GM10266 (cell line): ENCODE measurements around the gene M1AP.
A peak's percentile ranks its signal among the peaks of the same experiment; 100 is the strongest.

ENCODE experiments used
- DNase-seq: peaks from one replicate; pipeline ENCODE4 v3.0.0; 2012; ENCODE audit errors: extremely low spot score
- TF ChIP-seq, protein P1 (sequence below): IDR thresholded peaks from 2 replicates; pipeline ENCODE4 v1.5.1; 2012; ENCODE audit warnings: mild to moderate bottlenecking, low read depth; ENCODE audit not compliant: control insufficient read depth, insufficient read depth; ENCODE audit errors: missing control alignments

The M1AP gene

DNA sequence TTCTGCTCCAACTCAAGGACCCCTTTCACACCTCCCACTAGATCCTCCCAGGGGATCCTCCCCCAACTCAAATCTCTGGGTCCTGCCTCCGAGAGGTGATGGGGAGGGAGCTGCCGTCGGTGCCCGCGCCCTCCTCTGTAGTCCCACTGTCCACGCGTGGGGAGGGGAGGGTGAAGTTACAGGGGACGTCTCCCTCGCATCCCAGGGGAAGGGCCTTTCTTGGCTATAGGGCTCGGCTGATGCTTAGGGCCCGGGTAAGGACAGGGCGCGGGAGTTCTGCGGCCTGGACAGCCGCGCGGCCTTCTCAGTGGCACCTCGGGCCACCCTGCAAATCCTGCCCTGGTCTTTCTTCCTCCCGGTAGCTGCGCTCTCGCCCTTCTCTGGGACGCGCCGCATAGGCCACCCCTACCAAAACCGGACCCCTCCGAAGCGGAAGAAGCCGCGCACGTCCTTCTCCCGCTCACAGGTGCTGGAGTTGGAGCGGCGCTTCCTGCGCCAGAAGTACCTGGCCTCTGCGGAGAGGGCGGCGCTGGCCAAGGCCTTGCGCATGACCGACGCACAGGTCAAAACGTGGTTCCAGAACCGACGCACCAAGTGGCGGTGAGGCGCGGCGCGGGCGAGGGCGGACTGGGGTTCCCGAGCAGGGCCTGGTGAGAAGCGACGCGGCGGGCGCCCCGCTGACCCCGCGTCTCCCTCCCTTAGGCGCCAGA, 132.7 kb downstream of the M1AP start:
- DNase-seq: peak; percentile 38
- TF ChIP-seq, protein P1, sequence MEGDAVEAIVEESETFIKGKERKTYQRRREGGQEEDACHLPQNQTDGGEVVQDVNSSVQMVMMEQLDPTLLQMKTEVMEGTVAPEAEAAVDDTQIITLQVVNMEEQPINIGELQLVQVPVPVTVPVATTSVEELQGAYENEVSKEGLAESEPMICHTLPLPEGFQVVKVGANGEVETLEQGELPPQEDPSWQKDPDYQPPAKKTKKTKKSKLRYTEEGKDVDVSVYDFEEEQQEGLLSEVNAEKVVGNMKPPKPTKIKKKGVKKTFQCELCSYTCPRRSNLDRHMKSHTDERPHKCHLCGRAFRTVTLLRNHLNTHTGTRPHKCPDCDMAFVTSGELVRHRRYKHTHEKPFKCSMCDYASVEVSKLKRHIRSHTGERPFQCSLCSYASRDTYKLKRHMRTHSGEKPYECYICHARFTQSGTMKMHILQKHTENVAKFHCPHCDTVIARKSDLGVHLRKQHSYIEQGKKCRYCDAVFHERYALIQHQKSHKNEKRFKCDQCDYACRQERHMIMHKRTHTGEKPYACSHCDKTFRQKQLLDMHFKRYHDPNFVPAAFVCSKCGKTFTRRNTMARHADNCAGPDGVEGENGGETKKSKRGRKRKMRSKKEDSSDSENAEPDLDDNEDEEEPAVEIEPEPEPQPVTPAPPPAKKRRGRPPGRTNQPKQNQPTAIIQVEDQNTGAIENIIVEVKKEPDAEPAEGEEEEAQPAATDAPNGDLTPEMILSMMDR: no peak

DNA sequence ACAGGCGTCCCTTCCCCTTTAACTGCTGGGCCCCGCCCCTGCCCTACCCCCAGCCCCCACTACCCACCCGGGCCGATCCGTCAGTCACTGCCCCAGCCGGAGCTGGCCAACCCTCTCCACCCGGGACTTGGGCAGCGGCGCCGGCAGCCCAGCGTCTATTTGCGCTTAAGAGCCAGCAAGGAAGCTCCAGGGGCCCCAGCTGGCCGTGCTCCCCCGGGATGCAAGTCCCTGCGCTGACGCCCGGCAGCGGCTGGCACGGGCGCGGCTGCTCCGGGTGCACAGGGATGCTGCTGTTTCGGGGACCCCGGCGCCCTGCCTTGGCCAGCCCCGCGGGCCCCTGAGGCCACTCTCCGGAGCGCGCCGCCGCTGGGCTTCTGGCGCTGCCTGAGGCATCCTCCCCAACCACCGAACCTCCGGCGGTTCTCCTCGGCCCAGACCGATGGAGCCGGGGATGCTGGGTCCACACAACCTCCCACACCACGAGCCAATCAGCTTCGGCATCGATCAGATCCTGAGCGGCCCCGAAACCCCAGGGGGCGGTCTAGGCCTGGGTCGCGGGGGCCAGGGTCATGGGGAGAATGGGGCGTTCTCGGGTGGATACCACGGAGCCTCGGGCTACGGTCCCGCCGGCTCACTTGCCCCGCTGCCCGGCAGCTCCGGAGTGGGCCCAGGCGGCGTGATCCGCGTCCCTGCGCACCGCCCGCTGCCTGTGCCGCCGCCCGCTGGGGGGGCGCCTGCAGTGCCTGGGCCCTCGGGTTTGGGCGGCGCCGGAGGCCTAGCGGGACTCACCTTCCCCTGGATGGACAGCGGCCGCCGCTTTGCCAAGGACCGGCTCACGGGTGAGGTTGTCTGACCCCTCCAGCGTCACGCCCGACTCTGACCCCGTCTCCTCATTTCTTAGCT, 133.5 kb downstream of the M1AP start, which contains the start of gene TLX2:
TLX2 (plus strand) TSS at position 83 of the 903 bp plus-strand sequence; CDS start at position 440, 357 bp downstream.
- TF ChIP-seq, protein P1: no peak
- DNase-seq: peak; percentile 46

DNA sequence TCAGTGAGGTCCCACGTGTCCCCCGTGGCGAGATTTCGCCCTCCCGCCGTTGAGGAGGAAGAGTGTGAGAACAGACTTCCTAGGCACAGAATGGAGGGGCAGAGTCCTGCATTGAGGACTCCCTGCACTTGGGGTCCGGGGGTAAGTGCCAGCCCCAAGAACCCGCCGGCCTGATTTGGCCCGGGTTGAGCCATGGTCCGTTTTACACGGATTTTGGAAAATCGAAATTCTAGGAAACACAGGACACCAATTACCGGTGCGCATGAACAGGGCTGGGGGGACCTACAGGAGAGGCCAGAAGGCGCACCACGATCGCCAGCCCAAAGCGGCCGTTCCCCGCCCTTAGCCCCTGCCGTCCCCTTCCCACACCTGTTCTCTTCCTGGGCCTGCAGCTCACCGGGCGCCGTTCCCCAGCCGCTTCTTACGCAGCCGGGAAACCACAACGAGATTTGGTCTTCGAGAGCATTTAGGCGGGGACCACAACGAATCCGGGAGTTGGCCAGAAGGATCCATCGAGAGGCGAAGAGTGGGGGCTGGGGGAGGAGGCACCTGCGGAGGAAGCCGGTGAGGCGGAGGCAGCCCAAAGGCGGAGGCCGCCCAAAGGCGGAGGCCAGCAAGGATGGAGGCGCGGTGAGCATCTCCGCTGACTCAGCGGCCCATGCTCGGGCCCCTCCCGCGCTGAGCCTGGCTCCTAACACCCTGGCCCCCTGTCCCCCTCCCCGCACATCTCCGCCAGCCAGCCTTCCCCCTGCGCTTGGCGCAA, 134.3 kb downstream of the M1AP start:
- DNase-seq: peak; percentile 46
- TF ChIP-seq, protein P1: no peak

DNA sequence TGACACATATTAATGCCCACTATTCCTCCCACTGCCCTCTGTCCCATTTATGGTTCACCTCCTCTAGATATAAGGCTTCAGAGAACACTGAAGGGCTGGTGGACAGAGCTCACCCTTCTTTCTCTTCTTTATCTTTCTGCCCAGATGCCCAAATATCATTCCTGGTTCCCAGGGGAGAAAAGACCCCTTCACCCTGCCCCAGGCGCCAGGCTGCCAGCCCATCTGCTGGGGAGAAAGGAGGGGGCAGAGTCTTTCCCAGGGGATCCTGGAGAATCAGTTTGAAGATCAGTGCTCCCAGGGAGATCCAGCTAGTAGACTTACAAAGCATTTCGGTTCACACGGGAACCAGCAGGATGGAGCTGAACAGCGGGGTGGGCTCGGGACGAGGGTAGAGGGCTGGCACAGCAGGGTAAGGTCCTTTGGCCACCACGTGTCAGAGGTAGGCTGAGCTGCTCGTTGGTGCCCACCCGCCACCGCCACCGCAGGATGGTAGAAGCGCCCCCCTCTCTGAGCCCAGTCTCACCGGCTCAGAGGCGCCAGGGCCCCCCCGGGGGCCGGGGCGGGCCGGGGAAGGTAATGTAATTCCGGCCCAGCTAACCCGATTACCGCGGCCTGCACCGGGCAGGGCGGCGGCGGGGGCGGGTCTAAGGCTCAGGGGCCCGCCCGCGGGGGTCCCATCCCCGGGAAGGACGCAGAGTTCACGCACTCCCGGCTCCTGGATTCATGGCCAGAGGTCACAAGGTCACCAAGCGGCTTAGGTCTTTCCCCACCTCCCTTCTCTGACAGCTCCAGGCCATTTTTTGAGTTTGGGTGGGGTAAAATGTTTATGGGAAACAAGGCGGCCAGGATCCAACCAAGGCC, 135.2 kb downstream of the M1AP start:
- TF ChIP-seq, protein P1: no peak
- DNase-seq: peak; percentile 32

DNA sequence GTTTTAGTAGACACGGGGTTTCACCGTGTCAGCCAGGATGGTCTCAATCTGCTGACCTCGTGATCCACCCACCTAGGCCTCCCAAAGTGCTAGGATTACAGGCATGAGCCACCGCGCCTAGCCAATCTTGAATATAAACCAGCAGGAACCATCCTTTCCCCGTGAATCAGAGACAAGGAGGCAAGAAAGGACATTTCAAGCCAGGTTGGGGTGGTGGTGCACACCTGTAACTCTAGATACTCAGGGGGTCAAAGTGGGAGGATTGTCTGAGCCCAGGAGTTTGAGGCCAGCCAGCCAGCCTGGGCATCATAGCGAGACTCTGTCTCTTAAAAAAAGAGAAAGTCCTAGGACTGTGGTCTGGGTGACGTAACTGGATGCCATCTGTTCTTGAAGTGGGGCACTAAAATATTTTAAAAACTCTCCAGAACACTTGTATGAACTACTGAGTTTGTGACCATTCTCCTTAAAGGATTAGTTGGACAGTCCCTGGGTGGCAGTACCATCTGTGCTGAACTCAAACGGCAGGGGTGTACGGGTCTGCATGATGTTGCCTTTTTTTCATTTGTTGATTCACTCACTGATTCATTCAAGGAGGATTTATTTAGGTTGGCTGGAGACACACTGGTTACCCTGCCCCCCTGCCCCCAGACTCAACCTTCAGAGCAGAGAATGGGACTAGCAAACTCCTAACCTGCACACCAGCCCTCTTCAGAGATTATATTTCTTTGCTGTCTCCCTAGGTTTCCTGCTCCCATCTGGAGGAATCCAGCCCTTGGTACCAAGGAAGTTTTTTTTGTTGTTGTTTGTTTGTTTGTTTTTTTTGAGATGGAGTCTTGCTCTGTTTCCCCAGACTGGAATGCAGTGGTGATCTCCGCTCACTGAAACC, 136.8 kb downstream of the M1AP start:
- TF ChIP-seq, protein P1: no peak
- DNase-seq: no peak

DNA sequence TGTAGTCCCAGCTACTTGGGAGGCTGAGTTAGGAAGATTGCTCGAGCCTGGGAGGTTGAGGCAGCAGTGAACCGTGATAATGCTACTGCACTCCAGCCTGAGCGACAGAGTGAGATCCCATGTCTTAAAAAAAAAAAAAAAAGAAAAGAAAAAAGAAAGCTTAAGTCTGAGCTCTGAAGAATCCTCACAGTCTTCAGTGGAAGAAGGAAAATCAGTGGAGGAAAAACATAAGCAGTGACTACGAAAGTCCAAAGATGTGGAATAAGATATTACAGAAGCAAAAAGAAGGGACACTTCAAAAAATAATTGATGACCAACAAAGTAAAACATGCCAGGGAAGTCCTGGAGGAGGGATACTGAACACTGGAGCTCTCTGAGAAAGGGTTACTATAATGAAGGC, 137.9 kb downstream of the M1AP start:
- no peak for DNase-seq
- TF ChIP-seq, protein P1: no peak
